OCI-M2 (cell line): ENCODE results near the gene FBXL4.

Experiments used
- DNase-seq: peaks from one replicate; lab custom pipeline; 2025; ENCODE audit not compliant: unreplicated experiment; lab: John Stamatoyannopoulos, UW

FBXL4 gene

DNA sequence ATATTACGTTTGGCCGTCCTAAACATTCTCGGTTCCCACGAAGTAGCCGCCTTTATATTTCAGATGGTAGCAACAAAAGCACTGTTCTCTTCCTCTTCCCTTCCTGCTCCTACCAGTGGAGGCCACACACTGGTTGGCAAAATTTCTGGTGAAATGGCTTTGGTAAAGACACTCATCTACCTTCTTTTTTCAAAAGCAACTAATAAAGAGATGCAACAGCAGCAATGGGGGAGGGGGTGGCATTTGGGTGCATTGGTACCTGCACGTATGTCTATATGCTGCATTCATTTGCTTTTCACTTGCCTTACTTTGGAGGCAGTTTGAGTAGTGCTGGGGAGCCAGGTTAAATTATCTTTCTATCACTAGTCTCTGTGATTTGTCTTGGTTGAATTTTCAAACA, 107.4 kb downstream of the FBXL4 start:
- no peak for DNase-seq

DNA sequence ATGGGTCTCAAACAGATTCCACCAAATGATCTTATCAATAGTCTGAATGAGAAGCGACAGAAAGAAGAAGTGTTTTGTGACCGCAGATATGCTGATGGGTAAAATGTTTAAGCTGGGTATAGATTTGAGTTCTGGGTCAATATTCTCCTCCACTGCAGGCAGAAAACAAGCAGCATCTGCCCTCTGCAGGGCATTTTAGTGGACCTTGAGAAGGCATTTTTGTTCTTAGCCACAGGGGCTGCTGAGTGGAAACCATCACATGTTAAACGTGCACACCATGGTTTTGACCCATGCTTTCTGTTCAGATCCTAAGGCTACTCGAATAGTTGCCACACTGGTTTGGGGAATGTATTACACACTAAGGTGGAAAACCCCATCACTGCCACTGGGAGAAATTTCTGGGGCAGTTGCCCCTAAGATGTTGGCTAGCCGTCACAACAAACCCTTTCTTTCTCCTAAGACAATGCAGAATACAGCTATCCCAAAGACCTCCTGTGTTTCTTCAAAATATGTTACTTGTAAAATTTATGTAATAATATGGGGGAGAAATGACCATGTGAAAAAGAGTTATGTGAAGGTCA, 107.9 kb downstream of the FBXL4 start:
- DNase-seq, result no peak

DNA sequence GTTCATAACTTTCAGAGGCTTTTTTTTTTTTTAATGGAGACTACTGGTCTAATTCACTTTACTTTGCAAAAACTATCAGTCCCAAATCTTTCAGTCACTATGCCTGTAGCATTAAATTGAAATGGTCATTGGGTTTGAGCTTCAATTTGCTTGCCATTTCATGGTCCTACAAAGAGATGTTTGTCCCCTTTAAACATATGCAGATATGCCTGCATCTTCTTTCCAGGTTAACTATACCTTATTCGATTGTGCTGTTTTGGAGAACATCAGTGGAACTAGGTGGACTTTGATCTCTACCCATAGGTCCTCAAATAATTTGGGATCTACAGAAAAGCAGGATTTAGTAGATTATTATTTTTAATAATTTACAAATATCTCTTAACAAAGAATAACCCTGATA, 108.8 kb downstream of the FBXL4 start:
- no peak for DNase-seq

DNA sequence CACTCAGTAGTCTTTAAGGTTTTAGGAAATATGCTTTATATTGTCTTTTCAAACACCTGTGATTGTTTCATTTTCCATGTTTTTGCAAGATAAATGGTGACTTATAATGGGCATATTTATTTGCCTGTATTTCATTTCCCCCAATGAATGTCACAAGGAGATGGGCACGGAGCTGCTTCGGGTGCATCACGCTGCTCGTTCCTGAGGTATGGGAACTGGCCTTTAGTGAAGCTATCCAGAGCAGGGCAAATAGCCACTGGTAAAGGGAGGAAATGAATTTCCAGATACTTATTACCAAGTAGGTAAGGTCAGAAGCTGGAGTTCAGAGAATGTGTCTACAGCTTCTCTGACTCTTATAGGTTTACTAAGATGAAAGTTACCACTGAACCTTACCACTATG, 109.7 kb downstream of the FBXL4 start:
- DNase-seq, result no peak

DNA sequence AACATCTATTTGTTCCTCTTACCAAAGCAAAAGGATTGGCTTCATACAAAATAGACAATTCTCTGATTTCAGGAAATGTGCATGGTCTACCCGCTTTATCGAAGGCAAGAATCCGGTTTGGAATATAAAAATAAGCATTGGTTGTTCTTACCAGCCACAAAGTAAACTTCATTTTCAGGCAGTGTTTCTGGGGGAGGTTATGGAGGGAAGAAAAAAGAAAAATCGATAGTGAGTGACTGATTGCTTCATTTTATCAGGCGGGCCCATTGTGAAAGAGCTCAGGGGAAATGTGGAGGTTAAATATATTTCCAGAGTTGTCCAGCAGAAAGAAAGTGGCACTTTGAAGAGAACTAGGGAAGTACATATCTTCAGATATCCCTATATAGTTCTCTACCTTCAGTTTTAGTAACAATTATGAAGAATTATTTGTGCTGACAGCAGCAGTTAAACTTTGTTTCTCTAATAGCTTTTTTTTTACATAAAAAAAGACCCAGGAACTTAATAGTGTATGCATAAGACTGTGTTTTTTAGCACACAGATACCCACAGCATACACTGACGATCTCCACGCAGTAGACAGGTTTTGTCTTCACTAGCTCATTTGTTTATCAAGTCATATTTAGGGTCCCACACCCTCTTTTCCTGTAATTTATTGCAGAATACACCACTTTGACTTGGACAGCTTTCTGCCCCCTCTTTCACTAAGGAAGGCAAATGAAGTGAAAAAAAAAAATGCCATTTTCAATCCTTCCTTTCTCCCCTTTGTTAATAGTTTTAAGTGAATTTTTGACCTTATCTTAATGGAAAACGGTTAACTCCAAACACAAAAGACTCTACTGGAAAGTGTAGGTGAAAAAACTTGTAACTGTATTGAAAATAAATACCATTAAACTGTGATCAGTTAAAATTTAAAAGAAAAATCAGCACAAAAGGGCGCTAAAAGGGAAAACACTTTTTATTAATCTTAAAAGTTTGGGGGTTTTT, 110.5 kb downstream of the FBXL4 start:
- DNase-seq, result no peak

- no peak for DNase-seq
Observed at GRCh38 chr6:98836025-98836961, 111.5 kb downstream of the FBXL4 start.

- DNase-seq, result no peak
Observed at GRCh38 chr6:98835149-98836024, 112.4 kb downstream of the FBXL4 start.

DNA sequence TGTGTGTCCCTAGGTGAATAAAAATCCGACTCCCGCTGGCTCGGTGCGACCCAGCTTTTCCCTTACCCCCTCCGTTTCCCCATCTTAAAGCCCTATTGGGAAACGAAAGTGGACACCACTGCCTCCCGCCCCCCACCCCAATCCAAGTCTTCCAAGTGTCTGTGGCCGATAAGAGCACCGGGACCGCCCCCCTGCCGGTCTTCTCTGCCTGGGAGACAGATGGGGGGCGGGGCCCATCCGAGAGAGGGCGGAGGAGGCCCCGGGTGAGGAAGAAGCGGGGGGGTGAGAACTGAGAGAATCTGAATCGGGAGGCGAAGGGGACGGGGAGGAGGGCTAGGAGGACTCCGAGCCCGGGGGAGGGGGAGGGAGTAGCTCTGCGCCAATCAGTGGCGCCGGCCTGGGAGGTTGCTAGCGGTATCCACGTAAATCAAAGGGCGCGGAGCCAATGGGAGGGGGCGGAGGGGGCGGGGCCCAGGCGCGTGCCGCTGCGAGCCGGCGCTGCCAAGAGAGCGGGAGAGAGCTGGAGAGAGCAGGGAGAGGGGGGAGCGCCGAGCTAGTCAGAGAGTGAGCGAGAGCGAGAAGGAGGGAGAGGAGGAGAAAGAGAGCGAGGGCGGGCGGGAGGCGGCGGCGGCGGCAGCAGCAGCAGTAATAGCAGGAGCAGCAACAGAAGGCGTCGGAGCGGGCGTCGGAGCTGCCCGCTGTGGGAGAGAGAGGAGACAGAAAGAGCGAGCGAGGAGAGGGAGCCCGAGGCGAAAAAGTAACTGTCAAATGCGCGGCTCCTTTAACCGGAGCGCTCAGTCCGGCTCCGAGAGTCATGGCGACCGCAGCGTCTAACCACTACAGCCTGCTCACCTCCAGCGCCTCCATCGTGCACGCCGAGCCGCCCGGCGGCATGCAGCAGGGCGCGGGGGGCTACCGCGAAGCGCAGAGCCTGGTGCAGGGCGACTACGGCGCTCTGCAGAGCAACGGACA, 113.4 kb downstream of the FBXL4 start, which contains the start of gene POU3F2:
TSS of gene POU3F2 (plus strand) at position 515 of the 972 bp plus-strand sequence. CDS start at position 815, 300 bp downstream.
- peak; percentile 45 for DNase-seq

GRCh38 chr6:98833307-98834059, 114.3 kb downstream of the FBXL4 start:
- DNase-seq, result peak; percentile 14

DNA sequence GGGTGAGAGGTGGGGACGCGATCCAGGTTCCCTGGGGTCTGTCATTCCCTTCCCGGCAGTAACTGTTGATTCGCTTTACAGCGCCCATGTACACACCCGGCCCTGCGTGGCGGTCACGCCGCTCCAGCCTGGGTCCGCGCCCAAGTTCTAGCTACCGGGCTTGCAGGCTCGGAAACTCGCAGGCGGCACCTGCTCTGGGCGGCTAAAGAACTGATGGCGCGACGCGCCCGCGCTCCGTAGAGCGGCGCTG, 114.8 kb downstream of the FBXL4 start:
- DNase-seq, result no peak

DNA sequence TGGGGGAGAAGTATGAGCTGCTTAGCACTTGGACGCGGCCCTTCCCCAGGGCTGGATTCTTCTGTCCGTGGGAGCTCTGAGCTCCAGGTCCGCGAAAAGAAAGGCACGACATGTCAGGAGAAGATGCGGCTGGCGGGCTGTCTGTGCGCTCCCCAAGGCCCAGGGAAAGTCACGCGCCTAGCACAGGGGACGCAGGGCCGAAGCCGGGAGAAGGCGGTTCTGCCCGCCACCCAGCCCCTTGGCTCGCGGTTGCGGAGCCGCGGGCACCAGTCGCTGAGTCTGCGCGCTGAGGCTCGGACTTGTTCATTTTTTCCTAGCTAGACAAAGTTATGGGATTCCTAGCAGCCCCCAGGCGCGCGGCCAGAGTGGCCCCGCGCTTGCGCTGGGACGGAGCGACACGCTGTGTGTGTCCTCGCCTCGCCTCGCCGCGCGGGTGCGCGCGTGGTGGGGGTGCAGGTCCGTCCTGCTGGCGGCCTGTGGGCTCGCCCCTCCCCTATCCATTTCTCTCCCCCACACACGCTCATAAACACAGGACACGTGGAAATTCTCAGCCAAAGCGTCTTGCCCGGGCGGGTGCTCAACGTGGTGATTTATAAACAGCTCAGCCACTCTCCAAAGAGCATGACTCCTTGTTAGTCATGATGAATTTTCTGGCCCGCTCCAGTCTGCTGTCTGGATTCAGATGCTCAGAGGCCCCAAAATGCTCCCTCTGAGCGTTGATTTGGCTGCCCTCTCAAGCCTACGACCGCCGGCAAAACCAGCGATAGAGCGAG, 115.3 kb downstream of the FBXL4 start:
- no peak for DNase-seq

DNA sequence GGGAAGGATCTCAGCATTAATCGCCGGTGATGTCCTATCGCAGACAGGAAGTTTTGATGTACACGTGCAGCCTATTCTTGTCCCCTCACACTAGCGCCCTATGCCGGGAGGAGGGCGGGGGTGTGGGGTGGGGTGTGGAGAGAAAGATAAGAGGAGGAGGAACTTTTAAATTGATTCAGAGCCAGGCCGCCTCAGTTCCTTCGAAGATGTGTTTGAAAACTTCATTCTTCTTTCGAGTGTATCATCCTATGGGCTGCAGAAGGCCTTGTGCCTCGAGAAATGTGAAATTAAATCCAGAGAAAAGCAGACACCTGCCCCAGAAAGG, 115.8 kb downstream of the FBXL4 start:
- DNase-seq, result no peak

DNA sequence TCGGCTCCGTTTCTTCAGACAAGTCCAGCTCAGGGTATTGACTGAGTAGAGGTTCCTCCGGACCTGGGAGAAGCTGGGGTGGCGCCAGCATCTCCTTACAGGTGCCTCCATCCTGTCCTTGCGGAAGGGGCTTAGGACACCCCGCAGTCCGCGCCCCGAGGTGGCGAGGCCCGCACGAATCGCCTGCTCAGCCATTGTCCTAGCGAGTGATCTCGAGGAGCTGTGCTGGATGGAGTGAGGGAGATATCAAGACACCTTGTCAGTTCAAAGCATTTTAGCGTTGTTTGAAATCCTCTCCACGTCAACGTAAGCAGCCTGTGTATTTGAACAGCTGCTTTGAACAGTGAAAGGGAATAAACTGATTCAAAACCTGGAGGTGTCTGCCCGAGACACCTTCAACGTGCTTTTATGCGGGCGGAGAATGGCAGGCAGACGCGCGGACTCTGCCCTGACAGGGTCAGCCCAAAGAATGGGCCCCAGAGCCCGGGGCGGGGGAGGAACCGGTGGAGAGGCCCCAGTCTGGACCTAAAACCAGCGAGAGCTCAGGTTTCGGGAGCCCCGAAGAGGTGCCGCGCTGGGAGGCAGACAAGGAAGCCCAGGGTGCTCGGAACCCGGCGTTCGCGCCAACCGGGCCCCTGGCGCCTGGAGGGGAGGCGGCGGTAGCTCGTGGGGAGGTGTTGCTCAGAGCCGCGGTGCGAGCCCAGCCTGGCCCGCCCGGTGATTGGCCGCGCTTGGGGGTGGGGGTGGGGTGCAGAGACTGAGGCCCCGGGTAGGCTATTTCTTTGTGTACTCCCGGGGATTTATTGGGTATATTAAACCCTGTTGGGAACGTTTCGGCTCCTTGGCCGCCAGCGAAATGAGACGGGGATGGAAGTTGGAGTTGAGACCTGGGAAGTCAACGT, 116.4 kb downstream of the FBXL4 start:
- no peak for DNase-seq

GRCh38 chr6:98830146-98830545, 117.6 kb downstream of the FBXL4 start:
- DNase-seq, result no peak

- no peak for DNase-seq
Observed at GRCh38 chr6:98828941-98829411, 118.8 kb downstream of the FBXL4 start.

- DNase-seq, result no peak
Observed at GRCh38 chr6:98828211-98828788, 119.4 kb downstream of the FBXL4 start.
